D721Med (cell line): ENCODE data around the gene MALRD1.
A peak's percentile ranks its signal among the peaks of the same experiment; 100 is the strongest.

Experiments
- DNase-seq: peaks from one replicate; pipeline ENCODE4 v3.0.0; 2011; ENCODE audit warnings: low spot score; ENCODE audit not compliant: insufficient read length
- FAIRE-seq: peaks from 2 replicates; lab custom pipeline; 2011; peaks lifted over from hg19 to GRCh38; lab: Jason Lieb, UNC
- CTCF ChIP-seq: IDR thresholded peaks from 2 replicates; pipeline ENCODE4 v1.5.1; 2012; ENCODE audit warnings: mild to moderate bottlenecking, control low read depth; ENCODE audit not compliant: insufficient read depth; ENCODE audit errors: missing control alignments

The MALRD1 gene

DNA sequence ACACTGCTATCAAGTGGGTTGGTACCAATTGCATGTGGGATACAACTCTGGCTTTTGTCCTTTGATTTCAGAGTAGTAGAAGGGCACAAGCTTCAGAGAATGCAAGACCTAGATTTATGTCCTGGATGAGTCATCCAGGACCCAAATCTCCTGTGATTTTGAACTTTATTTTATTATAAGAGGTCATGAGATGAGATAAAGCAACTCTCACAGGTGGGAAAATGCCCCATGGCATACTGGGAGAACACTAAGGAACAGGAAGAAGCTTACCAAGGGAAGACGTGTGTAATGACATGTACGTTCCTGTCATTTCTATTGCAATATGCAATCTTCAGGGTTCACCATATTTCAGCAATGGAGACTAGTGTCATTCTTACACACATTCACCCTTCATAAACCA is 966 bp downstream of the MALRD1 start:
- no peak for FAIRE-seq
- DNase-seq, result no peak
- no peak for TF ChIP-seq CTCF

GRCh38 chr10:19054289-19054835 is 5.8 kb downstream of the MALRD1 start:
- FAIRE-seq, result no peak
- no peak for DNase-seq
- no peak for TF ChIP-seq CTCF

DNA sequence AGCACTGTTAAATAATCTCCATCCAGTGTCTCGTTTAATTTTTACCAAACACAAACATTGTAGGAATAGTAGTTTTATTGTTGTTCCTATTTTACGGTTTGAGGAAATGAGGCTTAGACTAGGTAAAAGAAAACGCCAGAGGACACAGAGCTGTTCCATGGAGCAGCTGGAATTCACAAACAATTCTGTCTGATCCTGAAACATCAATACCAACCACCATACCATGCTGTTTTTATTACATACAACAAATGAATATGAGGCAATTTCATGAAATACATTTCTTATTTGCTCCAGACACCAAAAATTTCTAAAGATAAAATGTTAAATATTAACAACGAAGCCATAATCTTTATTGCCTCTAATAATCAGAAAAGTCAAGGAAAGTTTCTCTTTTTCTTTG is 9.4 kb downstream of the MALRD1 start:
- no peak for DNase-seq
- no peak for TF ChIP-seq CTCF
- no peak for FAIRE-seq

DNA sequence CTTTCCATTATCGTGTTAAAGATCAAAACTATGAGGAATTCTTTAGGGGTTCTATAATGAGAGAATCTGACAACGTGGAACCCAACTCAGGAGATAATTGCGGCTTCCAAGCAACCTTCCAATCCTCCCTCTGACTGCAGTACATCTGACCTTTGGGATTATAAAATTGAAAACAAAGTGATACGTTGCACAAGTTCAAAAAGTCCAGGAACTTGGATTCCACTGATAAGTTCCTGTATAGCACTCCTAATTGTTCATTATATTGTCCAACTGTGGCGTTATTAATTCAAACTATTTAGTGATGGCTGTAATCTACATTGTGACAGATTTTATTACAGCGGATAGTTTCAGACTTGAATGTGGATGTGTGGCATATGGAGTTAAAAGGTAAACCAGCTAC is 15.4 kb downstream of the MALRD1 start:
- FAIRE-seq, result no peak
- DNase-seq, result no peak
- TF ChIP-seq CTCF, result no peak

GRCh38 chr10:19071946-19072345 is 23.3 kb downstream of the MALRD1 start:
- FAIRE-seq (no peak), DNase-seq (no peak)
- TF ChIP-seq CTCF, result no peak

DNA sequence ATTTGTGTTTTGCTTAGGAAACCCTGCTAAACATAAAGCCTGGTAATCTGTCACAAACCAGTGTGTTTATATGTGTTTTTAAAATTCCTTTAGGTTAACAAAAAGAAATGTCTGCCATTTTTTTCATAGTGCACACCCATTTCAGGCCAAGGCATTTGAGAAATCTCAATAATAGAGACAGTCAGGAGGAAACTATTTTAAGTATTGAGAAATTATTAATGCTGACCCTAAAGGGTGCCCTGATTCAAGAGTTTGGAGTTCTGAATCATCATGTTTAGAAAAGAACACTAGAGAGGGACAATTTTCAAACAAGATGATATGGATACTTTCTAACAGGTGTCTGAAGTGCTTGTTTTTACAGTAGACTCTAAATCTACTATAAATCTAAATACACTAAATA is 28.7 kb downstream of the MALRD1 start:
- DNase-seq (no peak), FAIRE-seq (no peak)
- TF ChIP-seq CTCF, result no peak

DNA sequence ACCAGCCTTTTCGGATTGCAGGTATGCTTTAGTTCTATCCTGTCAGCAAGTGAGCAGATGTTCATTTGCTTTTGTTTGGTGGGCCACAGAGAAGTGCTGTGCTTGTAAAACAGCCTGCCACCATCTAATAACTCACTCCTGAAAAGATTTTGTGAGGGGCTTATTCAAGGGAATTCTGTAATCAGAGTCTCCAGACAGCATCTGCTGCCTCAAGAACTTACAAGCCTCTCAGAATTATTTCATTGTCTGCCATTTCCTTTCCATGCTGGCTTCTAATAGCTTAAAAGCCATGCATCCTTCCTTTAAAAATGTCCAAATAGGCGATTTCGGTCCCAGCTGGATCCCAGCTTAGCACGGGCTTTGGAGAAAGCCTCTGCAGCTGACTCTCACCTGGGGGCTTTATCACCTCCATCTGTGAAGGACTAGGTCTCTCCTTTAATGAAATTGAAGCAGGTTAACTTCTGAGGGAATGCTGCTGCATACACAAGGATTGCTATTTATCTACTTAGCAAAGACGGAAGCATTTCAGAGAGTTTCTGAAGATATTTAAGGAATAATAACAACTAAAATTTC is 48.0 kb downstream of the MALRD1 start:
- DNase-seq (no peak), FAIRE-seq (peak; percentile 25)
- no peak for TF ChIP-seq CTCF
